ENCODE measurements around the gene CELSR2.

DNA sequence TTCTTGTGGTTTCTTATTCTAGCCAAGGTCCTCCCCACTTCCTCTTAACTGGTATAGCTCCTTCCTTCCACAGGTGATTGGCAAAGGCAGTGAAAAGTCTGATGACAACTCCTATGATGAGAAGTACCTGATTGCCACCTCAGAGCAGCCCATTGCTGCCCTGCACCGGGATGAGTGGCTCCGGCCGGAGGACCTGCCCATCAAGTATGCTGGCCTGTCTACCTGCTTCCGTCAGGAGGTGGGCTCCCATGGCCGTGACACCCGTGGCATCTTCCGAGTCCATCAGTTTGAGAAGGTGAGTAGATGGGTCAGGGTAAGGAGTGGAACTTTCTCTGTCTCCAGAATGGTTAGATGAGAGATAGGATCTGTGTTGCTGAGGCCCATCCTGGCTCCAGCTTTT is 14.2 kb upstream of the CELSR2 start:
- TF ChIP-seq, protein P1, sequence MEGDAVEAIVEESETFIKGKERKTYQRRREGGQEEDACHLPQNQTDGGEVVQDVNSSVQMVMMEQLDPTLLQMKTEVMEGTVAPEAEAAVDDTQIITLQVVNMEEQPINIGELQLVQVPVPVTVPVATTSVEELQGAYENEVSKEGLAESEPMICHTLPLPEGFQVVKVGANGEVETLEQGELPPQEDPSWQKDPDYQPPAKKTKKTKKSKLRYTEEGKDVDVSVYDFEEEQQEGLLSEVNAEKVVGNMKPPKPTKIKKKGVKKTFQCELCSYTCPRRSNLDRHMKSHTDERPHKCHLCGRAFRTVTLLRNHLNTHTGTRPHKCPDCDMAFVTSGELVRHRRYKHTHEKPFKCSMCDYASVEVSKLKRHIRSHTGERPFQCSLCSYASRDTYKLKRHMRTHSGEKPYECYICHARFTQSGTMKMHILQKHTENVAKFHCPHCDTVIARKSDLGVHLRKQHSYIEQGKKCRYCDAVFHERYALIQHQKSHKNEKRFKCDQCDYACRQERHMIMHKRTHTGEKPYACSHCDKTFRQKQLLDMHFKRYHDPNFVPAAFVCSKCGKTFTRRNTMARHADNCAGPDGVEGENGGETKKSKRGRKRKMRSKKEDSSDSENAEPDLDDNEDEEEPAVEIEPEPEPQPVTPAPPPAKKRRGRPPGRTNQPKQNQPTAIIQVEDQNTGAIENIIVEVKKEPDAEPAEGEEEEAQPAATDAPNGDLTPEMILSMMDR (IDR thresholded peaks at IDR 0.05; ENCODE audit: control extremely low read depth in 1 of 3, insufficient read depth in 1 of 3, low read depth in 1 of 3, low read length in 3 of 3): no peak
- no peak for TF ChIP-seq POLR2AphosphoS5 (IDR thresholded peaks at IDR 0.05; ENCODE audit: low read depth, low read length)
- TF ChIP-seq ATF2 (IDR thresholded peaks at IDR 0.05; ENCODE audit: low read length): no peak
- TF ChIP-seq CEBPB (IDR thresholded peaks at IDR 0.05; ENCODE audit: low read depth, low read length): no peak
- no peak for TF ChIP-seq CBX8 (IDR thresholded peaks at IDR 0.05; ENCODE audit: borderline replicate concordance, low read depth, low read length)
- TF ChIP-seq CHD2 (IDR thresholded peaks at IDR 0.05; ENCODE audit: low read length): no peak
- TF ChIP-seq RFX5 (IDR thresholded peaks at IDR 0.05; ENCODE audit: borderline replicate concordance, low read depth, low read length): no peak

All from H1 (cell line).